Measurements from ENCODE around the gene ZNRF1.
"Not testable (repeated sequence)": the region's sequence is repeated elsewhere in the genome, so short reads cannot be mapped to it uniquely, and the experiment has no call there.

ZNRF1 gene

GRCh38 chr16:75114946-75115825 is 116.4 kb downstream of the ZNRF1 start:
- DNase-seq, result no peak

GRCh38 chr16:75116081-75116910 is 117.5 kb downstream of the ZNRF1 start, which contains the start of gene LDHD:
Gene LDHD, minus strand, starts transcription at chr16:75116780. Its CDS starts 60 bp downstream, at chr16:75116720.
- DNase-seq, result no peak

- DNase-seq, result no peak
Observed at GRCh38 chr16:75116911-75117245, 118.1 kb downstream of the ZNRF1 start.

DNA sequence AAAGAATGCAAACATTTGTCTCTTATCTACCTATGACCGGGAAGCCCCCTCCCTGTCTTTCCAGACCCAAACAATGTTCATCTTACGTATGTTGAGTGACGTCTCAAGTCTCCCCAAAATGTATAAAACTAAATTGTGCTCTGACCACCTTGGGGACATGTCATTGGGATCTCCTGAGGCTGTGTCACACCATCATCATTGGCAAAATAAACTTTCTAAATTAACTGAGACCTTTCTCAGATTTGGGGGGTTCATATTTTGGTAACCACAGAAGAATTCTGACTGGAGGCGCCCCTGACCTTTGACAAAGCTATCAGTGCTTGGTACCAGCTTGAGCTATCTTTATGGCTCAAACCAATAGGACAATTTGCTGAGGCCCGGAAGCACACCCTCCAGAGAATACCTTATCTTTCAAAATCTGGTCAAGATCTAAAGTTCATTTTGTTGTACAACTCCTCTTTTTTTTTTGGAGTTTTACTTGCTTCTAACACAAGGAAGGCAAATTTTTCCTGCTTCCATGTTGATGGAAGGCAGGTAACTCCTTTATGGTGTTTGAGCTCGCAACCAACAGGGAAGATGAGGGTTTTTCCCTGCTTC is 120.2 kb downstream of the ZNRF1 start:
- DNase-seq, result no peak

- DNase-seq, result no peak
Observed at GRCh38 chr16:75120253-75120652, 121.4 kb downstream of the ZNRF1 start.

DNA sequence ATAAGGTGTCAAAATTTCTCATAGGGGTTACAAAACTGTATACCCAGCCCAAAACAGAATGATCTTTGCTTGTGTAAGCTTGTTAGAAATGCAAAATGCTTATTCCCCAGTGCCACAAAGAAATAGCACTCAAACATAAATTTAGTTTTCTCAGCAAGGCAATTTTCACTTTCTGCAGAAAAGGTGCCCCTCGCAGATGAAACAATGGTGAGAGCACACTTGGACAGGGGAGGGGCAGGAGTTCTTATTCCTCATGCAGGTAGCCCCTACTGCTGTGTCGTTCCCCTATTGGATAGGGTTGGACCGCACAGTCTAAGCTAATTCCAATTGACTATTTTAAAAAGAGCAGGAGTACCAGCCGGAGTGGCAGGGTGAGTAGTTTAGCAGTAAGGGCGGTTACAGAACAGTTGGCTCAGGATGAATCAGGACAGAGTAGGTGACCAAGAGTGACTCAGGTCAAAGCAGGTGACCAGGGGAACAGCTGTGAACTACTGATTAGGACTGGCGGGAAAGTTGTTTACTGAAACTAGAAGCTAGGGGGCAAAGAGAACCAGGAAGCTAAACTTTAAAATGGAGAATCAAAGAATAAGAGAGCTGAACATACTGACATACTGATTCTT is 123.2 kb downstream of the ZNRF1 start:
- DNase-seq, result no peak

DNA sequence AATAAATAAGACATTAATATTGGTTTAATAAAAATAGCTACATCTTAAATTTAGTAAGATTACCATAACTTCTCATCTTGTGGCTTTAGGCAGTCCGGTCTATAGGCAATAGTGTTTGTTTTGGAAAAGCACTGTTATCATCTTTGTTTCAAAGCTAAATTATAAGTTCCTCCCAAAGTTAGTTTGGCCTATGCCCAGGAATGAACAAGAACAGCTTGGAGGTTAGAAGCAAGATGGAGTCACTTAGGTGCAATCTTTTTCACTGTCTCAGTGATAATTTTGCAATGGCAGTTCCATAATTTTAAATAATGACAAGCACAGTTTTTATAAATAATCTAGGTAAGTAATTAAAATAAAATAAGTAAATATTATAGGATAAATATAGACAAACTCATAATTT is 123.8 kb downstream of the ZNRF1 start:
- no peak for DNase-seq

DNA sequence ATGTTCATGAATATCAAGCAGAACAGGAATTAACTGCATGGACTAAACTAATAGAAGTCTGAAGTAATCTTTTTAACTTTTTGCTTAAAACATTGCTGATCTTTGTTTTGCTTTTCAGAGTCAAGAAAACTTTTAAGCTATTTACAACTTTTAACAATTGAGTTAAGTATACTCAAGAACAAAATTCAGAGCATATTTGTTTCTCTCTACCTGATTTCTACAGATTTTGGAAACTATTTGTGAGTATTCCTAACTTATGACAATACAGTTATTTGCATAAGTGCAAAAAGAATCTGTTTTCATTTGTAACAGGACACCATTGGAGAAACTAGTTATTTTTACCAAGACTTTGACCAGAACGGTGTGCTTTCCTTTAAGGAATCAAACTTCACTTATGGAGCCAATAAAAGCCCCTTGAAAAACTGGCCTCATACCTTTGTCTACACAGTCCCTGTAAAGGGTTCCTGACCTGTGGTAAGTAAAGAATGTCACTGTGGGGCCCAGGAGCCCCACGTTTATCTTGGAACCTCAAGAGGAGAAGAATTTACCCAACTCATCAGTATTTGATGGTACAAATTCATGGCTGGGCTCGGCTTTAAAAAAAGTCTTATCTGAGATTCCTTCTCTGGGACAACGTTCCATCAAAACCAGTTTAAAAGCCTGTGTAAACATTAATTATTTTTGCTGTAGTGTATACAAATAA is 129.0 kb downstream of the ZNRF1 start:
- DNase-seq, result no peak

DNA sequence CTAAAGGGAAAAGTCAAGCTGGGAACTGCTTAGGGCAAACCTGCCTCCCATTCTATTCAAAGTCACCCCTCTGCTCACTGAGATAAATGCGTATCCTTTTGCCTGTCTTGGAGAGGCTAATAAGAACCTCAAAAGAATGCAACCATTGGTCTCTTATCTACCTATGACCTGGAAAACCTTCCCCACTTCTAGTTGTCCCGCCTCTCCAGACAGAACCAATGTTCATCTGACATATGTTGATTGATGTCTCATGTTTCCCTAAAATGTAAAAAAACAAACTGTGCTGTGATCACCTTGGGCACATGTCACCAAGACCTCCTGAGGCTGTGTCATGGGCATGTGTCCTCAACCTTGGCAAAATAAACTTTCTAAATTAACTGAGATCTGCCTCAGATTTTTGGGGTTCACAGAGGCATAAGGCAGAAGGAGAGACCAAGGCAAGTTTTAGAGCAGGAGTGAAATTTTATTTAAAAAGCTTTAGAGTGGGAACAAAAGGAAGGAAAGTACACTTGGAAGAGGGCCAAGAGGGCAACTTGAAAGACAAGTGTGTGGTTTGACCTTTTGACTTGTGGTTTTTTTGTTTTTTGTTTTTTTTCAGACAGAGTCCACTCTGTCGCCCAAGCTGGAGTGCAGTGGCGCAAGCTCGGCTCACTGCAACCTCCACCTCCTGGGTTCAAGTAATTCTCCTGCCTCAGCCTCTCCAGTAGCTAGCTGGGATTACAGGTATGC is 130.8 kb downstream of the ZNRF1 start:
- not testable (repeated sequence) for DNase-seq

- no peak for DNase-seq
Observed at GRCh38 chr16:75130150-75130771, 131.4 kb downstream of the ZNRF1 start.

DNA sequence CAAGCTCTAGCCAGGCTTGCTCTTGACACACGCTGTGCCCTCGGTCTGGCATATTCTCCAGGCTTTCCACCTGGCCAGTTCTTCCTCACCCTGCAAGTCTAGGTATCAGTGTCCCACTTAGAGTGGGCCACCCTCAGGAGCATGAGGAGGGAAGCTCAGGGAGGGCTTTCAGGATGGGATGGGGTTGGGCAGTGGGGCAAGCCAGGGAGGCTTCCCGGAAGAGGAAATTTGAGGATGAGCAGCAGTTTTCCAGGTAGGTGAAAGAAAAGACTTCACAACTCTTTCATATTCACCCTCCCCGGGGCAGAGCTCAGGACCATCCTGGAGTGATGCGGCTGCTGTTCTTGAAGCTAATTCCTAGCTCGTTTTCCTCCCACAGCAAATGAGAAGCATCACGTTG is 132.3 kb downstream of the ZNRF1 start:
- DNase-seq, result no peak

DNA sequence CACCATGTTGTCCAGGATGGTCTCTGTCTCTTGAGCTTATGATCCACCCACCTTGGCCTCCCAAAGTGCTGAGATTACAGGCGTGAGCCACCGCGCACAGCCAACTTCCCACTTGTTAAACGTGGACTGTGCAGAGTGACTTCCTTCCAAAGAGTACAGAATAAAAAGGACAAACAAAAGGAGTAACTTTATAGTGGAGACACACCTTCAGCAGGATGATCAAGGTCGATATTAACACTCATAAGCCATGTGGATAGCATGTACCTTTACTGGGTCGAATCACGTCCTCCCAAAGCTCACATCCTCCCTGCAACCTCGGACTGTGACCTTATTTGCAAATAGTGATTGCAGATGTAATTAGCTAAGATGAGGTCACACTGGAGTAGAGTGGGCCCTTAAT is 139.4 kb downstream of the ZNRF1 start:
- DNase-seq, result no peak

DNA sequence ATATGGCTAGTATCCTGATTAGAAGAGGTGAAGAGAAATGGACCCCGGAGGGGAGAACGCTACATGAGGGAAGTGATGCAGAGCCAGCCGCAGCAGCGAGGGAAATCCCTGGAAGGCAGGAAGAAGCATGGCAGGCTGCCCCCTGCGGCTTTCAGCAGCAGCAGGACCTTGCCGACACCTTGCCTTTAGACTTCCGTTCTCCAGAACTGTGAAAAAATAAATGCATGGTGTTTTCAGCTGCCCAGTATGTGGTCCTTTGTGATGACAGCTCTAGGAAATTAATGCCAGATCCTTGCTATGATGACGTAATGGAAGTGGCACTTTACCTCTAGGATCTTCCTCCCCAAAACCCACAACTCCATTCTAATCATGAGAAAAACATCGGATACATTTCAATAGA is 139.8 kb downstream of the ZNRF1 start:
- DNase-seq, result no peak

DNA sequence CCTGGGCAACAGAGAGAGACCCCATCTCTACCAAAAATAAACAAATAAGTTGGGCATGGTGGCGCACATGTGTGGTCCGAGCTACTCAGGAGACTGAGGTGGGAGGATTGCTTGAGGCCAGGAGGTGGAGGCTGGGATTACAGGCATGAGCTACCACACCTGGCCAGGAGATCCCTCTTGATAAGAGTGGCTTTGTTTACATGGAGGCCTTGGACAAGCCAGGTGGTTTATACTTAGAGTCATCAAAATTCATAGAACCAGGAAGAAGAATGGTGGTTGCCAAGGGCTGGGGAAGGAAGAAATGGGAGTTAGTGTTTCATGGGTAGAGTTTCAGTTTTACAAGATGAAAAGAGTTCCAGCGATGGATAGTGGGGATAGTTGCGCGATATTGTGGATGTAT is 140.7 kb downstream of the ZNRF1 start:
- DNase-seq, result no peak

DNA sequence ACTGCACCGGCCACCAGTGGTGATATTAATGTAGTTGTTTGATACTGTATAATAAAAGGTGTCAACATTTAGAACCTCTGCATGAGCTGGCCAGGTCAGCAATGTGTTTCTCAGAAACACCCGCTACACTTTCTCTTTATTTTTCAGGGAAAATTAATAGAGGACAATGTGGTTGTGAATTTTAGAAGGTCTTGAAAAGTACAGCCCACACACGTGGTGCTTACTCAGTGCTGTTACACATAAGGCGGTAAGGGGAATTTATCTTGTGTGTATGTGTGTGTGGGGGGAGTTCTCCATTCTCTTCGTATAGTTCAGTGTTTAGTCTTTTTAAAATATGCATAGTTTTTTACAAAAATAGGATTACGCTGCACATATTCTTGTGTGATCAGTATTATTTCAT is 145.1 kb downstream of the ZNRF1 start:
- no peak for DNase-seq

- no peak for DNase-seq
Observed at GRCh38 chr16:75147968-75148310, 149.1 kb downstream of the ZNRF1 start.

DNA sequence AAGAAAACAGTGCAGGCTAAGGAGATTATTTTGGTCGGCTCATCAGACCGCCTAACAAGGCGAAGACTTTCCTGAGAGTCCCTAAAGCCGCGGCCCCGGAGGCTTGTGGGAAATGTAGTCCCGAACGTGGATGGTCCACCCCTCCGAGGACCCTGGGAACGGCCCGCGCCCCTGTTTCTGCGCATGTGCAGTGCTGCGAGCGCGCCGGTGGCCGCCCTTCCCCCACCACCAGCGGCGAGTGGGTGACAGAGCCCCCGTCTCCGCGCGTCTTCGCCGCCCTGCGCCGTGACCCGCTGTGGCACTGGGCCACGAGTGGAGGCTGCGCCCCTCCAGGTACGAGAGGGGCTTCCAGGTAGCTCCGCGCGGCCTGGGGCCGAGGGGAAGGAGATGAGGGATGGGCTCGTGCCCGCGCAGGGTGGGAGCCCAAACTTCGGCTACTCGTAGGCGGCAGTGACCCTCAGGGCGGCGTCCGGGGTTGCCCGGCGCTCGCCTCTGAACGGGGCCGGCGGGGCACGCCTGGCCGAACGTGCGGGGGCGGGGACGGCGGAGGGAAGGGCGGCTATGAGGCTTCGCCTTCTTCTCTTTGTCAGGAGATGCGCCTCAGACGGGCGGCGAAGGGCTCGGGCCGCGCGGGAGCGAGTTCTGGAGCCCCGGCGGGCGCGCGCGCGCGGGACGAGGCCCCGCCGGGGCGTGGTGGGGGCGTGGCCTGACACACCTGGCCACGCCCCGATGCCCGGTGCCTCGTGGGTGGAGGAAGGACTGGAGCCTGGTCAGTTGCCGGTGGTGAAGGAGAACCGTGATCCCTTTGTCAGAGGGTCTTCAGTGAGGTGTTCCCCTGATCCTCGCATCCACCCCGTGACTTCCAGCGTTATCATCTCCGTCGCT is 149.7 kb downstream of the ZNRF1 start, which contains the start of gene ZFP1:
Gene ZFP1 (plus strand): TSS at position 214 of the 885 bp plus-strand sequence. CDS start 4,428 bp downstream, outside the sequence.
- DNase-seq, result peak; percentile 87

DNA sequence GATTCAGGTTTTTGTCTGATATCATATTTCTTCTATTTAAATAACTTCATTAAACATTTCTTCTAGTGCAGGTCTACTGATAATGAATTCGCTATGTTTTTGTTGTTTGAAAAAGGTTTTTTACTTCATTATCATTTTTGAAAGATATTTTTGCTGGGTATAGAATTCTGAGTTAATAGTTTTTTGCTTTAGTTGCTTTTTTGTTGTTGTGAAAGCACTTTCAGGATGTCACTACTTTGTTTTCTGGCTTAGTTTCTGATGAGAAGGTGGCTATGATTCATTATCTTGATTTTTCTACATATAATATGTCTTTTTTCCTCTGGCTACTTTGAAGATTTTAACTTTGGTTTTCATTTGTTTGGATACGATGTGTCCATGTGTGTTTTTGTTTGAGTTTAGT is 153.0 kb downstream of the ZNRF1 start:
- DNase-seq, result no peak

- DNase-seq, result no peak
Observed at GRCh38 chr16:75152635-75153034, 153.8 kb downstream of the ZNRF1 start.

DNA sequence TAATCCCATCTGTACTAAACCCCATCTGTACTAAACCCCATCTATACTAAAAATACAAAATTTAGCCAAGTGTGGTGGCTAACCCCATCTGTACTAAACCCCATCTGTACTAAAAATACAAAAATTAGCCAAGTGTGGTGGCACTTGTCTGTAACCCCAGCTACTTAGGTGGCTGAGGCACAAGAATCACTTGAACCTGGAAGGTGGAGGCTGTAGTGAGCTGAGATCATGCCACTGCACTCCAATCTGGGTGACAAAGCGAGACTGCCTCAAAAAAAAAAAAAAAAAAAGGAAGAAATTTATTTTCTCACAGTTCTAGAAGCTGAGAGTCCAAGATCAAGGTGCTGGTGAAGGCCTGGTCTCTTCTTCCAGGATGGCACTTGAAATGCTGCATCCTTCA is 161.6 kb downstream of the ZNRF1 start:
- no peak for DNase-seq
